ENCODE measurements around the gene FHDC1. TPM values are rescaled to one million over a fixed set of nuclear protein-coding genes. Genes with fewer than 3 reads are reported as not detected.
A peak's percentile ranks its signal among the peaks of the same experiment; 100 is the strongest.
"Not testable (repeated sequence)": the region's sequence is repeated elsewhere in the genome, so short reads cannot be mapped to it uniquely, and the experiment has no call there.

The FHDC1 gene, protein sequence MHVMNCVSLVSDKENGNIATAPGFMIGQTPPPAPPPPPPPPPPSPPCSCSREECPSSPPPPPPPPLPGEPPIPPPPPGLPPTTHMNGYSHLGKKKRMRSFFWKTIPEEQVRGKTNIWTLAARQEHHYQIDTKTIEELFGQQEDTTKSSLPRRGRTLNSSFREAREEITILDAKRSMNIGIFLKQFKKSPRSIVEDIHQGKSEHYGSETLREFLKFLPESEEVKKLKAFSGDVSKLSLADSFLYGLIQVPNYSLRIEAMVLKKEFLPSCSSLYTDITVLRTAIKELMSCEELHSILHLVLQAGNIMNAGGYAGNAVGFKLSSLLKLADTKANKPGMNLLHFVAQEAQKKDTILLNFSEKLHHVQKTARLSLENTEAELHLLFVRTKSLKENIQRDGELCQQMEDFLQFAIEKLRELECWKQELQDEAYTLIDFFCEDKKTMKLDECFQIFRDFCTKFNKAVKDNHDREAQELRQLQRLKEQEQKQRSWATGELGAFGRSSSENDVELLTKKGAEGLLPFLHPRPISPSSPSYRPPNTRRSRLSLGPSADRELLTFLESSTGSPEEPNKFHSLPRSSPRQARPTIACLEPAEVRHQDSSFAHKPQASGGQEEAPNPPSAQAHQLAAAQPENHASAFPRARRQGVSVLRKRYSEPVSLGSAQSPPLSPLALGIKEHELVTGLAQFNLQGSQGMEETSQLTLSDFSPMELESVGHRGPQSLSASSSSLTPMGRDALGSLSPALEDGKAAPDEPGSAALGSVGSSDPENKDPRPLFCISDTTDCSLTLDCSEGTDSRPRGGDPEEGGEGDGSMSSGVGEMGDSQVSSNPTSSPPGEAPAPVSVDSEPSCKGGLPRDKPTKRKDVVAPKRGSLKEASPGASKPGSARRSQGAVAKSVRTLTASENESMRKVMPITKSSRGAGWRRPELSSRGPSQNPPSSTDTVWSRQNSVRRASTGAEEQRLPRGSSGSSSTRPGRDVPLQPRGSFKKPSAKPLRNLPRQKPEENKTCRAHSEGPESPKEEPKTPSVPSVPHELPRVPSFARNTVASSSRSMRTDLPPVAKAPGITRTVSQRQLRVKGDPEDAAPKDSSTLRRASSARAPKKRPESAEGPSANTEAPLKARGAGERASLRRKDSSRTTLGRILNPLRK
- 1.0 TPM in 2 replicates for polyA plus RNA-seq (2014; cell fraction: cytosol; rRNA removed)
- polyA plus RNA-seq (2014; cell fraction: nucleus; rRNA removed), result 1.6 and 2.4 TPM in 2 replicates

DNA sequence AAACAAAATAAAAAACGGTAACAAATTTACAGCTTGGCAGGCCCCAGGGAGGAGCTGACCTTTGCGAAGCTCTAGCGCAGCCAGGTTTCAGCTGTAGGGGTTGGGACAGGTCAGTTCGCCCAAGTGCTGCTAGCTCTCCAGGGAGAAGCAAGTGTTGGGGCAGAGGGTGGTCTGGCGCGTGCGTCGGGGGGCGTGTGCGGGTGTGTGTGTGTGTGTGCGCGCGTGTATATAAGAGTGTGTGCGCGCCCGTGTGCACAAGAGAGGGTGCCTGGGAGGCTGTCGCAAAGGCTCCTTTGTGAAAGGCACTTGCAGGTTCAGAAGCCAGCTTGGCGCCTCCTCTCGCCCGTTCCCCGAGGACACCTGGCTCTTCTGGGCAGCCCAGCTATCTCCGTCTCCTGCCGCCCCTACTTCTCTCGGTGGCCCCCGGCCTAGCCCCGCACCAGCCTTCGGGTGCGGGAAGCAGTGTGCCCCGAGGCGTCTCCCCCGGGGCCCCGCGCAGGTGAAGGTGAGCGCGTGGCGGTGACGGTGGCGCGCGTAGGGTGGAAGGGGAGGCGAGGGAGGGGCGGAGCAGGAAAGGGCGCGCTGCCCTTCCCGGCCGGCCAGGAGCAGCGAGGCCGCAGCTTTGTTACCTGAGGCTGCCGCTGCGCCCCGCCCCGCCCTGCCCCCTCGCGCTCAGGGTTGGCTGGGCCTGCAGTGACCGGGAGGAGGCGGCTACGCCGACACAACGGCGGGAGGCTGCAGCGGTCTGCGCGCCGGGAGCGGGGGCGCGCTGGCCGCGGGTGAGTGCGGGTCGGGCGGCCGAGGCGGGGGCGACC, at the start of gene FHDC1:
FHDC1 (plus strand) TSS at position 693 of the 815 bp plus-strand sequence. CDS start 6,735 bp downstream, outside the sequence.
- peak; percentile 55 for DNase-seq (ENCODE audit: low spot score)

DNA sequence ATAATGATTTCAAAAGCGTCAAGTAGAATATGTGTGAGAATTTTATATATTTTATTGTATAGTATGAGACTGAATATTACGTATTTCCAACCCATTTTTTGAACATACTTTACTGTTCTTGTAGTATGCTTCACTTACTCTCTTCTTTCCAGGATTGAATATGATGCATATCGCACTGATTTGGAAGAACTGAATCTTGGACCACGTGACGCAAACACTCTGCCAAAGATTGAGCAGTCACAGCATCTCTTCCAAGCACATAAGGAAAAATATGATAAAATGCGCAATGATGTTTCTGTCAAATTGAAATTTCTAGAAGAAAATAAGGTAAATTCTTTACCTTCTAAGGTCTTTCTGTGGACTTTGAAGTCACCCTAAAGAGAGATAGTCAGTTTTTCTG, 48.1 kb upstream of the FHDC1 start:
- no peak for DNase-seq (ENCODE audit: low spot score)

DNA sequence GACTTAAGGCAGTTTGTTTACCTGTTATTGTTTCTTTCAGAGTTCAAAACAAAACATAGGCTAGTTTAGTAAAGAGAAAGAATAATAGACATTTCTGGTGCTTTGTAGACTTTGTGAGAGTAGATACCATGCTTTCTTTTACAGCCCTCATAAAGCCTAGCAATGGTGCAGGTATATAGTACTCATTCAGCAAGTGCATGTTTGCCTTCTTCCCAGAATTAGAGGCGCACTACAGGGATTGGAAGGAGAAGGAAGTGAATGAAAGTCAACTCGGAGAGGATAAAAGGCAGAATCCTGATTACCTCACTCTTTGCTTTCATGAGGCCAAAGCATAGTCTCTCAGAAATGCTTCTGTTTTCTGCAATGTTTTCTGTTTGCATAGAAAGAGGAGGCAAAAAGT, 43.1 kb upstream of the FHDC1 start:
- DNase-seq (ENCODE audit: low spot score), result no peak

DNA sequence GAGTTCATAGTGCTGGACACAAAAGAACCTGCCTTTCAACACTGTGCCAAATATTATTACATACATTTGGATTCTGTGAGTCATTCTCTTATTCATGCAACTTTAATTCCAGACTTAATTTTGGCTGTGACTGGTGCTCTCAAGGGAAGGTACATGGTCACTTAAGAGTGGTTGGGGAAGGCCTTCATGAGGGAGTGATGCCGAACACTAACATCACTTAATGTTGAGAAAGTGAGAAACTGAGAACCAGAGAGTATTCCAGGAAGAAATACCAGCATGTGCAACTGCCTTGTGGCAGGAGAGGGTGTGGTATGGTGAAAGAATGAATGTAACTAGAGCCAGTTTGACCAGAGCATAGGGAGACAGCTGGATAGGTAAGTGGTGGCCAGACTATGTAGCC, 41.5 kb upstream of the FHDC1 start:
- DNase-seq (ENCODE audit: low spot score), result no peak

- DNase-seq (ENCODE audit: low spot score), result no peak
Observed at GRCh38 chr4:152896811-152897210, 39.3 kb upstream of the FHDC1 start.

- not testable (repeated sequence) for DNase-seq (ENCODE audit: low spot score)
Observed at GRCh38 chr4:152898133-152898532, 38.0 kb upstream of the FHDC1 start.

DNA sequence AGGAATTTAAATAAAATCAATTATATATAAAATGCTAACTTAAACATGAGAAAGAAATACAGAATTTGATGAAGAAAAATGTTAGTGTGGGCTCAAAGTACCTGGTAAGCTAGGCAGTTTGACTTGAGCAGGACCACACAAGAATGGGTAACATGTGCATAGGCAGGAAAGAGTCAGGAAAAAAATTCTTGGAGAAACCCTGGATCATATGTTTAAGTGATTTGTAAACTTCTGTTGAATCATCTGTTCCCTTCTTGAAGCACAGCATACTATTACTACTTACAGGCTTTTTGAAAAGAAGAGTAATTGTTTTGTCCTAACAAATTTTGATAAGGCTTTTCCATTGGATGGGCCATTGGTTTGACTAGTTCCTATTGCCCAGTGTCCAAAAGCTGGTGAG, 37.5 kb upstream of the FHDC1 start:
- DNase-seq (ENCODE audit: low spot score), result no peak

DNA sequence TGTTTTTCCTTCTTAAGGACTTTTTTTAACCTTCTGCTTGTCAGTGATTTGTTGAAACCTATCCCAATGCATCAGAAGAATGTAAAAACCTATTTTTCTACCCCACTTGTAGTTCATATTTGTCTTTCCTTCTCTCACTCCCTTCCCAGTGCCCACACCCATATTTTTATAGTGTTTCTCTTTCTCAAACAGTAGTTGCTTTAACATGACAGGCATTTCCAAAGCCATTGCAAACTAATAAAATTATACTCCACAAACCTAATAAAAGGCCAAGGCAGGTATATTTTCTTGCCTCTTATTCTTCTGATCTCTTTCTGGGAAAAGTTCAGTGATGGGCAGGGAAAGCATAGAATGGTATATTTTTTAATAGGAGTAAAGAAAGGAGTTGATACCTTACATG, 35.7 kb upstream of the FHDC1 start:
- no peak for DNase-seq (ENCODE audit: low spot score)

GRCh38 chr4:152901205-152901604, 34.9 kb upstream of the FHDC1 start:
- no peak for DNase-seq (ENCODE audit: low spot score)

GRCh38 chr4:152903658-152904057, 32.5 kb upstream of the FHDC1 start:
- no peak for DNase-seq (ENCODE audit: low spot score)

- DNase-seq (ENCODE audit: low spot score), result no peak
Observed at GRCh38 chr4:152909901-152910300, 26.2 kb upstream of the FHDC1 start.

DNA sequence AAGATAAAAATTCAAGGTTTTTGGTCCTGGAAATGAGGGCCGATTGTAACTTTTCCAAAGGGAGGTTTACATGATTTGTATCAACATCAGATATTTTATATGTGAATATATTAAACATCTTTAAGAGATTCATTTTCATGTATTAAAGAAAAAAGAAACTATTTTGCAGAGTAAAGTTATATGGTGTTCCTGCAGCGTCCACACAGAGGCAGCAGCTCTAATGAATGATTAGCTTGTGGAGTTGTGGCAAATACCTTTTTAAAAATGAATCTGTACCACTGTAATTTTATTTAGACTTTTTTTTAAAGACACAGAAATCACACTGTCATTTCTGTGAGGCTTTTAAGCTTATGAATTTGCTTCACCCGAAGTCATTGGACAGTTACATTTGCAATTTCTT, 25.6 kb upstream of the FHDC1 start:
- no peak for DNase-seq (ENCODE audit: low spot score)

GRCh38 chr4:152917543-152918395, 18.4 kb upstream of the FHDC1 start:
- DNase-seq (ENCODE audit: low spot score), result no peak

GRCh38 chr4:152919826-152920225, 16.3 kb upstream of the FHDC1 start:
- no peak for DNase-seq (ENCODE audit: low spot score)

GRCh38 chr4:152920768-152921167, 15.4 kb upstream of the FHDC1 start:
- peak; percentile 29 for DNase-seq (ENCODE audit: low spot score)

DNA sequence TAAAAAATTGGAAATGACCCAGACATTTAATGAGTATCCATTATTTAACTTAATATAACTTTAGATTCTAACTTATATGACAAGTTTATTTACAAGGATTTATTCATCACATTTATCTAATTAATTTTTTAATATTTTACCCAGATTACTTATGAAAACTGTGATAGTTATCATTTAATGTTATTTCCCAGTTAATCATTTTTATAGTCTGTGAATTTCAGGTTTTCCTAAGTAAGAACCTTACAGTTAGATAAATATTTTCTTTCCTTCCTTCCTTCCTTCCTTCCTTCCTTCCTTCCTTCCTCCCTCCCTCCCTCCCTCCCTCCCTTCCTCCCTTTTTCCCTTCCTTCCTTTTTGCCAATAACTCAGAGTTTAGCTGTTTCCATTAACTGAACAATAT, 14.8 kb upstream of the FHDC1 start:
- DNase-seq (ENCODE audit: low spot score), result no peak

DNA sequence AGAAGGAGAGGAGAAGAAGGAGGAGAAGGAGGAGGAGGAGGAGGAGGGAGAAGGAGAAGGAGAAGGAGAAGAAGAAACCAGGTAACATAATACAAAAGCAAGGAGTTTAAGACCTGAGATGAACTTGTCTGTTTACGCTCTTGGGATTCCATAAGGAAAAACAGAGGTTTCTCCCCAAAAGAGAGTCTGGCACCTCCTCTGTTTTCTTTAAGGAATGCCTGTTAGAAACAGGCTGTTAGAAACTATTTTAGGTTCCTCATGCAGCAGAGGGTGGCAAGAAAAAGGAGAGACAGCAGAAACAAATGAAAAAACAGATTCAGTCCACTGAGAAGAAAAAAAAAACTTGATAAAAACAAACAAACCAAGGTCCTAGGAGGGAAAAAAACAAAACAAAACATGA, 10.3 kb upstream of the FHDC1 start:
- DNase-seq (ENCODE audit: low spot score), result no peak

DNA sequence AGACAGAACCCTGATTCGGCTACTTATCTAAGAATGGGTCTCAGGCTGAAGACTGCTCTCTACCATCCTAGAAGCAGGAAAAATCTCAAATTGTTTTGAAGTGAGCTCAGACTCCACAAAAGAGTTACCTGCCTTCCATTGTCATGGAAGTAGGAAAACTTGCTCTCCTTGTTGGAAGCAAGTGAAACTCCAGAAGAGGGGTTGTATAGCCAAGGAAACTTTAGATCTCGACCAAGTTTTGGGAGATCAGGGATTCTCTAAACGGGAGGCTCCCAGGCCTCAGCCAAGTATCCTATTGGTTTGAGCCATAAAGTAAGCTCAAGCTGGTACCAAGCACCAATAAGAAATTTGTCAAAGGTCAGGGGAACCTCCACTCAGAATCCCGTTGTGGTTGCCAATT, 9.2 kb upstream of the FHDC1 start:
- no peak for DNase-seq (ENCODE audit: low spot score)

- DNase-seq (ENCODE audit: low spot score), result no peak
Observed at GRCh38 chr4:152927737-152928136, 8.4 kb upstream of the FHDC1 start.

DNA sequence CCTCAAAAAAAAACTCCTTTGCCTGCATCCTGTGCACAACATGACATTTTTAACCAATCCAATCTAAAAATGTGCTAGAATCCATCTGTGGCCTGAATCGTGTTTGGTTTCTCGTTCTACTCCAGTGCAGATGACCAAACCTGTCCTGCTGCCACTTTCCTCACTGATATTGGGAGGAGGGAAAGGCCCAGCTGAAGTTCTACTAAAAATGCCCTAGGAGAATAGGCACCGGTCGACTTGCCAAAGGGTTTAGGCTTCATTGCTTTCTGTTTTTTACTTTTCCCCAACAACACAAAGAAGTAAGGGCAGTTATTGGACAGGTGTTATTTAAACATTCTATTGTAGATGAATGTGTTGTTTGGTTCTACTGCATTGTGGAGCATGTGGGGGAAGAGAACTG, 7.8 kb upstream of the FHDC1 start:
- DNase-seq (ENCODE audit: low spot score), result no peak
